Measurements from ENCODE around the gene IRAK1BP1. TPM values are rescaled to one million over a fixed set of nuclear protein-coding genes. Genes with fewer than 3 reads are reported as not detected.

The IRAK1BP1 gene, protein sequence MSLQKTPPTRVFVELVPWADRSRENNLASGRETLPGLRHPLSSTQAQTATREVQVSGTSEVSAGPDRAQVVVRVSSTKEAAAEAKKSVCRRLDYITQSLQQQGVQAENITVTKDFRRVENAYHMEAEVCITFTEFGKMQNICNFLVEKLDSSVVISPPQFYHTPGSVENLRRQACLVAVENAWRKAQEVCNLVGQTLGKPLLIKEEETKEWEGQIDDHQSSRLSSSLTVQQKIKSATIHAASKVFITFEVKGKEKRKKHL
- total RNA-seq: 10 to 100 TPM in 1 of 2 donors, 1 to 10 TPM in 1; 6.8 to 18.9 TPM
- 1 to 10 TPM; 1.5 to 3.4 TPM for polyA plus RNA-seq
- long read RNA-seq, donor 1, full-length matches to known transcripts: 8 of 115 reads
- long read RNA-seq, donor 1, partial matches to known transcripts: 102 of 115 reads
- long read RNA-seq, donor 1, other reads (novel, unspliced or antisense): 5 of 115 reads
- long read RNA-seq, donor 2, full-length matches to known transcripts: 2 of 2 reads
- long read RNA-seq, donor 2, partial matches to known transcripts: 0 of 2 reads
- long read RNA-seq, donor 2, other reads (novel, unspliced or antisense): 0 of 2 reads
- long read RNA-seq, donor 3, full-length matches to known transcripts: 9 of 80 reads
- long read RNA-seq, donor 3, partial matches to known transcripts: 66 of 80 reads
- long read RNA-seq, donor 3, other reads (novel, unspliced or antisense): 5 of 80 reads
- long read RNA-seq, donor 4: 0 reads
- long read RNA-seq, donor 5, full-length matches to known transcripts: 8 of 152 reads
- long read RNA-seq, donor 5, partial matches to known transcripts: 144 of 152 reads
- long read RNA-seq, donor 5, other reads (novel, unspliced or antisense): 0 of 152 reads

DNA sequence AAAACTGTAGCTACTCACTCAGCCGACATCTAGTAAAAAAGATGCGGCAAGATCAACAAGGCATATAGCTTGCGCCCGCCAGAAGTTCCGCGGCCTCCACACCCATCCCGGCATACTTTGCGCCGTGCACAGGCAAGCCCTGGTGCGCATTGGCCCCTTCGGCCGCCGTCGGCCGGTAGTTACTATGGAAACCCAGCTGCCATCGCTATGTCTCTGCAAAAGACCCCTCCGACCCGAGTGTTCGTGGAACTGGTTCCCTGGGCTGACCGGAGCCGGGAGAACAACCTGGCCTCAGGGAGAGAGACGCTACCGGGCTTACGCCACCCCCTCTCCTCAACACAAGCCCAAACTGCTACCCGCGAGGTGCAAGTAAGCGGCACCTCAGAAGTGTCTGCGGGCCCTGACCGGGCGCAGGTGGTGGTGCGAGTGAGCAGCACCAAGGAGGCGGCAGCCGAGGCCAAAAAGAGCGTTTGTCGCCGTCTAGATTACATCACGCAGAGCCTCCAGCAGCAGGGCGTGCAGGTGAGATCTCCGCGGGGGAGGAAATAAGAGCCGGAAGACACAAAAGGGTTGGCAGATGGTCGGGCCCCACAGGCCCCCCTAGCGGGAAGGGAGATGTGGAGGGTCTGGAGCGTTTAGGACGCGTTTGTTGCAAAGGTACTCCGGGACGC is at the start of gene IRAK1BP1:
TSS of gene IRAK1BP1 (plus strand) at position 182 of the 671 bp plus-strand sequence. CDS start at position 208, 26 bp downstream.
- Histone ChIP-seq H3K27me3 (ENCODE audit: control insufficient read depth in 3 of 3, insufficient read depth in 3 of 3, low read length in 2 of 3) (no peaks in the 10 kb centered on the region), H3K4me1 (ENCODE audit: control insufficient read depth in 5 of 5, insufficient read depth in 5 of 5, low read length in 5 of 5) (peaks cover 0 to 9% (median 2%) of the 10 kb centered on the region in 5 donors), H3K36me3 (ENCODE audit: control insufficient read depth in 4 of 4, insufficient read depth in 4 of 4, low read length in 4 of 4) (peaks cover 0 to 7% (median 2%) of the 10 kb centered on the region in 4 donors), H3K4me3 (peak within 1 kb of the TSS; percentile 92), H3K9ac (ENCODE audit: insufficient read depth in 1 of 2, low read length in 2 of 2) (peak within 1 kb of the TSS; percentile 90 to 93), H3K27ac (ENCODE audit: low read depth in 1 of 2, low read length in 1 of 2) (peak within 1 kb of the TSS; percentile 48 to 67), H3K9me3 (ENCODE audit: control insufficient read depth in 4 of 4, insufficient read depth in 3 of 4, low read length in 3 of 4) (no peaks in the 10 kb centered on the region)
- WGBS, 2 donors: 0% methylated on average over 48 of the region's 48 CpGs
- DNase-seq (peak; percentile 91 to 93 (median 91)), ATAC-seq (ENCODE audit: insufficient read depth, low FRiP score) (peak; percentile 95)
- TF ChIP-seq, protein P1, sequence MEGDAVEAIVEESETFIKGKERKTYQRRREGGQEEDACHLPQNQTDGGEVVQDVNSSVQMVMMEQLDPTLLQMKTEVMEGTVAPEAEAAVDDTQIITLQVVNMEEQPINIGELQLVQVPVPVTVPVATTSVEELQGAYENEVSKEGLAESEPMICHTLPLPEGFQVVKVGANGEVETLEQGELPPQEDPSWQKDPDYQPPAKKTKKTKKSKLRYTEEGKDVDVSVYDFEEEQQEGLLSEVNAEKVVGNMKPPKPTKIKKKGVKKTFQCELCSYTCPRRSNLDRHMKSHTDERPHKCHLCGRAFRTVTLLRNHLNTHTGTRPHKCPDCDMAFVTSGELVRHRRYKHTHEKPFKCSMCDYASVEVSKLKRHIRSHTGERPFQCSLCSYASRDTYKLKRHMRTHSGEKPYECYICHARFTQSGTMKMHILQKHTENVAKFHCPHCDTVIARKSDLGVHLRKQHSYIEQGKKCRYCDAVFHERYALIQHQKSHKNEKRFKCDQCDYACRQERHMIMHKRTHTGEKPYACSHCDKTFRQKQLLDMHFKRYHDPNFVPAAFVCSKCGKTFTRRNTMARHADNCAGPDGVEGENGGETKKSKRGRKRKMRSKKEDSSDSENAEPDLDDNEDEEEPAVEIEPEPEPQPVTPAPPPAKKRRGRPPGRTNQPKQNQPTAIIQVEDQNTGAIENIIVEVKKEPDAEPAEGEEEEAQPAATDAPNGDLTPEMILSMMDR (IDR thresholded peaks at IDR 0.05; ENCODE audit: control extremely low read depth, extremely low read depth): no peak

DNA sequence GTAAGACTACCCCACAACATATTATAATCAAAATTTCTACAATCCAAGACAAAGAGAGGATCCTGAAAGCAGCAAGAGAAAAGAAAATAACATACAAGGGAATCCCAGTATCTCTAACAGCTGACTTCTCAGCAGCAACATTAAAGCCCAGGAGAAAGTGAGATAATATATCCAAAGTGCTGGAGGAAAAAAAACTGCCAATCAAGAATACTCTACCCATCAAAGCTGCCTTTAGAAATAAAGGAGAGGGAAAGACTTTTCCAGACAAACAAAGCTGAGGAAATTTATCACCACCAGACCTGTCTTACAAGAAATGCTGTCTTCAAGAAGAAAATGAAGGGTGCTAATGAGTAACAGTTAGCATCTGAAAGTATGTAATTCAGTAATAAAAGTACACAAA is 43.3 kb upstream of the IRAK1BP1 start:
- Histone ChIP-seq H3K36me3 (ENCODE audit: control insufficient read depth in 4 of 4, insufficient read depth in 4 of 4, low read length in 4 of 4) (no peaks in the 10 kb centered on the region), H3K9me3 (ENCODE audit: control insufficient read depth in 4 of 4, insufficient read depth in 3 of 4, low read length in 3 of 4) (peaks cover 0 to 3% (median 0%) of the 10 kb centered on the region in 4 donors), H3K4me1 (ENCODE audit: control insufficient read depth in 5 of 5, insufficient read depth in 5 of 5, low read length in 5 of 5) (no peaks in the 10 kb centered on the region), H3K9ac (ENCODE audit: insufficient read depth in 1 of 2, low read length in 2 of 2) (no peak overlapping the region), H3K4me3 (no peak overlapping the region), H3K27me3 (ENCODE audit: control insufficient read depth in 3 of 3, insufficient read depth in 3 of 3, low read length in 2 of 3) (no peaks in the 10 kb centered on the region), H3K27ac (ENCODE audit: low read depth in 1 of 2, low read length in 1 of 2) (no peak overlapping the region)
- no peak for DNase-seq
- TF ChIP-seq, protein P1 (IDR thresholded peaks at IDR 0.05; ENCODE audit: control extremely low read depth, extremely low read depth): no peak
- no peak for ATAC-seq (ENCODE audit: insufficient read depth, low FRiP score)

DNA sequence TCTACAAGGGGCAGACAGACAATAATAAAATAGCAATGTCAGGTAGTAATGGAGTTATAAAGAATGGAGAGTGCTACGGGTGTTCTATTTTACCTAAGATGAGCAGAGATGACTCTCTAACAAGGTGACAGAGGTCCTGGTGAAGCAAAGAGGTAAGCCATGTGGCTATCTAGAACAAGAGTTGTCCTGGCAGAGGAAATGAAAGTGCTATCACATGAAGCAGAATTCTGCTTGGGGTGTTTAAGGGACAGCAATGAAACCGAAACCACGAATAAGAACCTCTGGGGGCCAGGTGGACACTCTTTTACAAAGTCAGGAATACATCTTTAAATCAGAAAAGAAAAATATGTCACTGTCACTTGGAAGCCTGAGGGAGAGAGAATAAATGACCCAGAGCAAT is 37.9 kb upstream of the IRAK1BP1 start:
- 85 to 91% methylated on average over 3 of the region's 3 CpGs for WGBS, 2 donors

More for the DNA sequence above, 37.9 kb upstream of the IRAK1BP1 start:
- Histone ChIP-seq H3K9ac (ENCODE audit: insufficient read depth in 1 of 2, low read length in 2 of 2) (no peak overlapping the region), H3K27ac (ENCODE audit: low read depth in 1 of 2, low read length in 1 of 2) (no peak overlapping the region), H3K36me3 (ENCODE audit: control insufficient read depth in 4 of 4, insufficient read depth in 4 of 4, low read length in 4 of 4) (no peaks in the 10 kb centered on the region), H3K4me1 (ENCODE audit: control insufficient read depth in 5 of 5, insufficient read depth in 5 of 5, low read length in 5 of 5) (peaks cover 0 to 8% (median 0%) of the 10 kb centered on the region in 5 donors), H3K27me3 (ENCODE audit: control insufficient read depth in 3 of 3, insufficient read depth in 3 of 3, low read length in 2 of 3) (no peaks in the 10 kb centered on the region), H3K4me3 (no peak overlapping the region), H3K9me3 (ENCODE audit: control insufficient read depth in 4 of 4, insufficient read depth in 3 of 4, low read length in 3 of 4) (no peaks in the 10 kb centered on the region)
- no peak for DNase-seq
- ATAC-seq (ENCODE audit: insufficient read depth, low FRiP score): no peak
- TF ChIP-seq, protein P1 (IDR thresholded peaks at IDR 0.05; ENCODE audit: control extremely low read depth, extremely low read depth): no peak

Measured in lung (tissue), 16 donors.